GM21717 (cell line): Measurements from ENCODE around the gene ITPRID2.
"Not testable (repeated sequence)": the region's sequence is repeated elsewhere in the genome, so short reads cannot be mapped to it uniquely, and the experiment has no call there.

Experiments used
- ATAC-seq: cut with Tn5 transposase; IDR thresholded peaks from one replicate; pipeline ENCODE4 v1.9.1; 2021; ENCODE audit warnings: mild to moderate bottlenecking, moderate library complexity; ENCODE audit not compliant: unreplicated experiment

ITPRID2 gene

DNA sequence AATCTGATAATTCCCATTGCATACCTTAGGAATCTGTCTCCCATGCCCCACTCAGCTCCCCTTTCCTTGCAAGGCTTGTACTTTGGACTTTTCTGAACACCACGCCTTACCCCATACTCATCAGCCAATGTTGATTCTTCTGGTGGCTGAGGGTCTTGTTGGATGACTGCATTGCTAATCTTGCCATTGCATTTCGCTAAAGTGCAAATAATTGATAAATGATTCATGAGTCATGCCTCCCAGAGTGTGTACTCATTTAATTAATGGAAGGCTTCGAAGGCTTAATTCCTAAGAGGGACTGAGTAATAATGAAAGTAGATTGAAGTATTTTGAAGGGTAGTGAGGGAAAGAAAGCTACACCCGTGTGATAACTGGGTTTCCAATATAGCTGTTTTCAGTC, 66.1 kb downstream of the ITPRID2 start:
- no peak for ATAC-seq

DNA sequence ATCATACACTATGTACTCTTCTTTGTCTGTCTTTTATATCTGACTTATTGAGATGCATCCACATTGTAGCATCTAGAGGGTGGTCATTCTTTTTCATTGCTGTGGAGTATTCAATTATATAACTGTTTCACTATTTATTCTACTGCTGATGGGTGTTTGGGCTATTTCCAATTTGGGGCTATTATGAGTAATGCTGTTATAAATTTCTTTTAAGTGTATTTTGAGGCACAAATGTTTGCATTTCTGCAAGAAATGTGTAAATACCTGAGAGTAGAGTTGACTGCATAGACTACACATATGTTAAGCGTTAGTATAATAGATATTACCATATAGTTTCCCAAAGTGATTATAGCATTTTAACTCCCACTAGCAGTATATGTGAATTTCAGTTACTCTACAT, 67.2 kb downstream of the ITPRID2 start:
- no peak for ATAC-seq

GRCh38 chr2:181959508-181959907, 68.0 kb downstream of the ITPRID2 start:
- ATAC-seq, result no peak

DNA sequence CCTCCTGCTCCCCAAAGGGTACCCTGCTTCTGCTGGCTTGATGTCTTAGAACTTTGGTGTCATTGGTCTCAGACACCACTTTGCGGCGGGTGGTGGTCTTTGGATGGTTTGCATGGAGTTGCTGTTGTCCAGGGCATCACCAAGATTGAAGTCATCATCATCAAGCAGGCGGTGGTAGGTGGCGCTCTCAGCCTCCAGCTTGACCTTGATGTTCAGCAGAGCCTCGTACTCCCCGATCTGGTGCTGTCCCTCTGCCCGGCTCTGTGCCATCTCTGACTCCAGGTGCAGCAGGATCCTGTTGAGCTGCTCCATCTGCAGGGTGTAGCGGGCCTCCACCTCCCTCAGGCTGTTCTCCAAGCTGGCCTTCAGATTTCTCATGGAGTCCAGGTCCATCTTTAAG, 69.6 kb downstream of the ITPRID2 start:
- ATAC-seq, result not testable (repeated sequence)

GRCh38 chr2:181962142-181962541, 70.6 kb downstream of the ITPRID2 start:
- no peak for ATAC-seq

- ATAC-seq, result no peak
Measured at GRCh38 chr2:181970160-181970794, 78.7 kb downstream of the ITPRID2 start.

GRCh38 chr2:181971032-181971431, 79.5 kb downstream of the ITPRID2 start:
- ATAC-seq, result no peak

DNA sequence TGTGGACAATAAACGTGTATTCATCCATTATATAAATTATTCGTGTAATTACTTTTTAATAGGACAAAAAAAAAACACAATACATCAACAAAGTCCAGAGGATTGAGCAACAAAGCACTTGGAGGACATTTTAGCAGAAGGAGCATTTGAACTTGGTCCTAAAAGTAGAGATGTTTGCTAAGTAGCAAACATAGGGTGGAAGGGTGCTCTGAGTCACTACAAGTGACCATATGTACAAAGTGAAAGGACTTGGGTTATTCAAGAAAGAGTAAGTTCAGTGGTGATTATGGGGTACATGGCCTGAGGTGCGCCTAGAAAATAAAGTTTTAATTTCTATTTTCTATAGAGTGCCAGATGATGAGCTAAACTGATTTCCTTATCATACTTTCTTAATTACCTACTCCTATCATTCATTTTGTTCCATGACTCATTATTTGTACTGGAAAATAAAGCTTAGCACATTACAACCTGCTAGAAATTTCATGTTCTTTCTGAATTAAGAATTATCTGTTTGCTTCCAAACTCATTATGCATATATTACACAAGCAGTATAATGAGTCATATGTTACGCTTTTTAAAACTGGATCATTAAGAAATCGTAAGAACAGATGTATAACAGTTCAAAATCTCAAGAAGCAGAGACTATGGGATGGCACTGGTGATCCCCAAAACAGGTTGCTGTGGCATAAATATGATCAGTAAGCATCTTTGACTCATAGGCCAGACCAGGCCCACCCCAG, 81.1 kb downstream of the ITPRID2 start:
- no peak for ATAC-seq

- ATAC-seq, result no peak
Measured at GRCh38 chr2:181973171-181973783, 81.7 kb downstream of the ITPRID2 start.

DNA sequence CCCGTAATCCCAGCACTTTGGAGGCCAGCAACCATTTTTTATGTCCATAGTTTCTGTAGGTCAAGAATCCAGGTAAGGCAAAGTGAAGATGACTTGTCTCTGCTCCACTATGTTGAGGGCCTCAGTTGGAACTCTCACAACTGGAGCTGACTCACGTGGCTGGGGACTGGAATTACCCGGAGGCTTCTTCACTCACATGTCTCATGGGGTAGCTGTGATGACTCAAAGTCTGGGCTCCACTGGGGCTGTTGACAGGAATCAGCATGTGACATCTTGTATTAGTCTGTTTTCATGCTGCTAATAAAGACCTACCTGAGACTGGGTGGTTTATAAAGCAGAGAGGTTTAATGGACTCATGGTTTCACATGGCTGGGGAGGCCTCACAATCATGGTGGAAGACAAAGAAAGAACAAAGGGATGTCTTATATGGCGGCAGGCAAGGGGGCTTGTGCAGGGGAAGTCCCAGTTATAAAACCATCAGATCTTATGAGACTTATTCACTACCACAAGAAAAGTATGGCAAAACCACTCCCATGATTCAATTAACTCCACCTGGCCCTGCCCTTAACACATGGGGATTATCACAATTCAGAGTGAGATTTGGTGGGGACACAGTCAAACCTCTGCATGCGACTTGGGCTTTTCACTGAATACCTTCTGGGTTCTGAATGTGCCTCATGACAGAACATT, 86.3 kb downstream of the ITPRID2 start:
- ATAC-seq, result peak; percentile 68

- ATAC-seq, result peak; percentile 31
Measured at GRCh38 chr2:181978351-181979150, 87.0 kb downstream of the ITPRID2 start.
